BJ (cell line): ENCODE measurements around the gene SIGLEC5. TPM values are rescaled to one million over a fixed set of nuclear protein-coding genes. Genes with fewer than 3 reads are reported as not detected.

Source experiments
- CTCF ChIA-PET: fragments of 350-600 bp; formaldehyde crosslinking; extraction: SDS; loops from one replicate; lab custom pipeline; 2021; ENCODE audit warnings: antibody characterized with exemption, inconsistent platforms; lab: Yijun Ruan, JAX
- POLR2A ChIA-PET: fragments of 300-600 bp; sonication (Branson Sonifier 250); formaldehyde crosslinking; extraction: SDS; loops from one replicate; lab custom pipeline; 2021; ENCODE audit warnings: antibody characterized with exemption; lab: Charles Lee
- DNase-seq: peaks from one replicate; pipeline ENCODE4 v3.0.0-alpha.2; 2011; ENCODE audit warnings: low read depth
- H3K27me3 ChIP-seq: 2 replicates; pipeline ENCODE4 v1.6.0; 2011; ENCODE audit warnings: low read length; ENCODE audit not compliant: control insufficient read depth, insufficient read depth
- H3K36me3 ChIP-seq: 2 replicates; pipeline ENCODE4 v1.5.1; 2011; ENCODE audit warnings: low read length; ENCODE audit not compliant: control insufficient read depth, insufficient read depth
- H3K4me3 ChIP-seq: 2 replicates; pipeline ENCODE4 v1.5.1; 2011; ENCODE audit warnings: low read depth, mild to moderate bottlenecking, control low read depth, low read length
- polyA plus RNA-seq: library from polyadenylated mRNA; depleted of rRNA; stranded (reverse); fragments of >200 nt; gene quantifications from 2 replicates; pipeline ENCODE4 v1.2.3, GENCODE V29; 2011
- TF ChIP-seq, protein P1 (sequence below): IDR thresholded peaks from 2 replicates; pipeline ENCODE4 v1.5.1; 2011; ENCODE audit warnings: low read depth, mild to moderate bottlenecking, control low read depth, inconsistent platforms, low read length, moderate library complexity; ENCODE audit not compliant: insufficient read depth

SIGLEC5 gene
- polyA plus RNA-seq, 1 experiment = not detected

- Histone ChIP-seq H3K4me3 (peak overlapping the region; percentile 76), H3K27me3 (no peaks in the 10 kb centered on the region), H3K36me3 (no peaks in the 10 kb centered on the region; the same call in 1 of the 2 replicates)
- ChIA-PET CTCF (interaction anchor here (1.5 kb wide), 1 partner anchor 14 kb away, joined by 7 read pairs; no protein-coding TSS in a partner anchor), POLR2A (no interaction called here)
- no peak for DNase-seq
- TF ChIP-seq, protein P1, sequence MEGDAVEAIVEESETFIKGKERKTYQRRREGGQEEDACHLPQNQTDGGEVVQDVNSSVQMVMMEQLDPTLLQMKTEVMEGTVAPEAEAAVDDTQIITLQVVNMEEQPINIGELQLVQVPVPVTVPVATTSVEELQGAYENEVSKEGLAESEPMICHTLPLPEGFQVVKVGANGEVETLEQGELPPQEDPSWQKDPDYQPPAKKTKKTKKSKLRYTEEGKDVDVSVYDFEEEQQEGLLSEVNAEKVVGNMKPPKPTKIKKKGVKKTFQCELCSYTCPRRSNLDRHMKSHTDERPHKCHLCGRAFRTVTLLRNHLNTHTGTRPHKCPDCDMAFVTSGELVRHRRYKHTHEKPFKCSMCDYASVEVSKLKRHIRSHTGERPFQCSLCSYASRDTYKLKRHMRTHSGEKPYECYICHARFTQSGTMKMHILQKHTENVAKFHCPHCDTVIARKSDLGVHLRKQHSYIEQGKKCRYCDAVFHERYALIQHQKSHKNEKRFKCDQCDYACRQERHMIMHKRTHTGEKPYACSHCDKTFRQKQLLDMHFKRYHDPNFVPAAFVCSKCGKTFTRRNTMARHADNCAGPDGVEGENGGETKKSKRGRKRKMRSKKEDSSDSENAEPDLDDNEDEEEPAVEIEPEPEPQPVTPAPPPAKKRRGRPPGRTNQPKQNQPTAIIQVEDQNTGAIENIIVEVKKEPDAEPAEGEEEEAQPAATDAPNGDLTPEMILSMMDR = no peak
Measured at GRCh38 chr19:51594774-51595109, 35.5 kb downstream of the SIGLEC5 start.

GRCh38 chr19:51593969-51594773 is 36.0 kb downstream of the SIGLEC5 start:
- H3K36me3 ChIP-seq = no peaks in the 10 kb centered on the region; the same call in 1 of the 2 replicates
- H3K27me3 ChIP-seq = no peaks in the 10 kb centered on the region
- POLR2A ChIA-PET = interaction anchor here (0.7 kb wide), 1 partner anchor 95 kb away, joined by 3 read pairs; no protein-coding TSS in a partner anchor
- TF ChIP-seq, protein P1 = no peak
- CTCF ChIA-PET = interaction anchor here (1.5 kb wide), 1 partner anchor 15 kb away, joined by 7 read pairs; no protein-coding TSS in a partner anchor
- H3K4me3 ChIP-seq = peak overlapping the region; percentile 76
- peak; percentile 84 for DNase-seq

DNA sequence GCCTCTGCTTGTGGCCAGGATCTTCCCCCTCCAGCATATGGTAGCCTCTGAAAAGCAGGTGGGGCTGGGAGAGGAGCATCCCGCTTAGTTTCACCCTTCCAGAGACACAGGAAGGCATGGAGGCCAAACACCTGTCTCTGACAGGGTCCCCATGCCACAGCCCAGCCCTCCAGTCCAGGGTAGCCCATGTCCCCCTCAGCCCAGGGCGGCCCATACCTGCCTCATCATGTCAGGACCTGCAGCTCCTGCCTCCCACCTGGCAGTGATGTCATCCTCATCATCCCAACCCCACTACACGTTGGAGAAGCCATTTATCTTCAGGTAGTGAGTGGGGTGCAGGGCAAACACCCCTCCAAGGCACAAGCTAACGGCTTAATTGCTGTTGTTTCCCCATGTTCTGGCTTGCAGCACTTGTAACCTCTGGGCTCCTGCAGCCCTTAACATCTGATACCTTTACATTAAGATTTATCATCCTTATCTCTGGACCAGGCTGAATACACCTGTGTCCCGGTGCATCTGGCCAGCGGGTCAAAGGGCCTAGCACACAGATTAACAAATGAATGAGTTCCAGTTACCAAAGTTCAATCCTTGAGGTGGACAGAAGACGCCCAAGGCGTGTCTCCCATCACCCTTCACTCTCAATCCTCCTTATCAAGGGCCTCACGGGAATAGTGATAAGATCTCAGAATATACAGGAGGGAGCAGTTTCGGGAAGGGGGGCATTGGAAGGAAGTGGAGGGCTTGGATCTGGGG is 36.9 kb downstream of the SIGLEC5 start:
- Histone ChIP-seq H3K4me3 (peak overlapping the region; percentile 76), H3K27me3 (no peaks in the 10 kb centered on the region), H3K36me3 (no peaks in the 10 kb centered on the region; the same call in 1 of the 2 replicates)
- CTCF ChIA-PET = no interaction called here
- TF ChIP-seq, protein P1 = no peak
- no peak for DNase-seq
- POLR2A ChIA-PET = interaction anchor here (0.7 kb wide), 1 partner anchor 96 kb away, joined by 3 read pairs; no protein-coding TSS in a partner anchor

GRCh38 chr19:51592521-51592920 is 37.7 kb downstream of the SIGLEC5 start:
- DNase-seq = no peak
- CTCF ChIA-PET = no interaction called here
- Histone ChIP-seq H3K36me3 (no peaks in the 10 kb centered on the region; the same call in 1 of the 2 replicates), H3K4me3 (no peak overlapping the region), H3K27me3 (no peaks in the 10 kb centered on the region)
- POLR2A ChIA-PET = no interaction called here
- TF ChIP-seq, protein P1 = no peak

GRCh38 chr19:51590441-51590840 is 39.8 kb downstream of the SIGLEC5 start:
- ChIA-PET POLR2A (no interaction called here), CTCF (no interaction called here)
- no peak overlapping the region for H3K4me3 ChIP-seq
- H3K27me3 ChIP-seq = no peaks in the 10 kb centered on the region
- TF ChIP-seq, protein P1 = no peak
- DNase-seq = no peak
- peaks cover 9% of the 10 kb centered on the region for H3K36me3 ChIP-seq
